LNCAP (cell line): ENCODE results near the gene SLC2A3.
A peak's percentile ranks its signal among the peaks of the same experiment; 100 is the strongest.

Experiments
- TF ChIP-seq, protein P1 (sequence below): fragments of 450-650 bp; IDR thresholded peaks from 2 replicates; pipeline ENCODE4 v1.5.1; 2017; ENCODE audit warnings: mild to moderate bottlenecking

Gene SLC2A3

DNA sequence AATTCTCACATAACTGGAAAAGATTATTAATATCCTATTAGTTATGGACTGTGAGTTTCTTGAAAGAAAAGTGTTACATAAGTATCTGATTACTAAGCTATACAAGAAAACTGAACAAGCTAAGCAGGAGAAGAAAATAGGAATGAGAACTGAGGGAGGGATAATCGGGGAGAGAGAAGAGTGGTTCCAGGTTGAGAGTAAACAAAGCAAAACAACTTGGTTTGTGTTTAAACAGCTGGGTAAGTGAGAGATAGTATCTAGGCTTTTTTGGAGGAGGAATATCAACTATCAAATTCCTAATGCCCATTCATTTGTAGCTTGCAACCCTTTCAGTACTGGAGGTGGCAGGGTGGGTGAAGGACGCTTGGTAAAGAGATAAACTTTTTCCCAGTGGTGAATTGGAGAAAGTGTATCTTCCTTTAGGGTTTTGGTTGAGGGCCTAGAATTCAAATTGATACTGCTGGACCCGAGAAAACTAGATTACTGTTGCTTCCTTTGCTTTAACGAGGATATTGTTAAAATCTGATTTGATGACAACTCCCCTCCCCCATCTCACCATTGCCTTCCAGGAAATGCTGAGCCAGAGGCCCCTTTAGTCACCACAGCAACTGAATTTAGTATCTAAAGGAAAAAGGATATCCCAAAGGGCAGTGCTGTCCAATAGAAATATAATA is 2.0 kb upstream of the SLC2A3 start:
- TF ChIP-seq, protein P1, sequence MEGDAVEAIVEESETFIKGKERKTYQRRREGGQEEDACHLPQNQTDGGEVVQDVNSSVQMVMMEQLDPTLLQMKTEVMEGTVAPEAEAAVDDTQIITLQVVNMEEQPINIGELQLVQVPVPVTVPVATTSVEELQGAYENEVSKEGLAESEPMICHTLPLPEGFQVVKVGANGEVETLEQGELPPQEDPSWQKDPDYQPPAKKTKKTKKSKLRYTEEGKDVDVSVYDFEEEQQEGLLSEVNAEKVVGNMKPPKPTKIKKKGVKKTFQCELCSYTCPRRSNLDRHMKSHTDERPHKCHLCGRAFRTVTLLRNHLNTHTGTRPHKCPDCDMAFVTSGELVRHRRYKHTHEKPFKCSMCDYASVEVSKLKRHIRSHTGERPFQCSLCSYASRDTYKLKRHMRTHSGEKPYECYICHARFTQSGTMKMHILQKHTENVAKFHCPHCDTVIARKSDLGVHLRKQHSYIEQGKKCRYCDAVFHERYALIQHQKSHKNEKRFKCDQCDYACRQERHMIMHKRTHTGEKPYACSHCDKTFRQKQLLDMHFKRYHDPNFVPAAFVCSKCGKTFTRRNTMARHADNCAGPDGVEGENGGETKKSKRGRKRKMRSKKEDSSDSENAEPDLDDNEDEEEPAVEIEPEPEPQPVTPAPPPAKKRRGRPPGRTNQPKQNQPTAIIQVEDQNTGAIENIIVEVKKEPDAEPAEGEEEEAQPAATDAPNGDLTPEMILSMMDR = no peak

DNA sequence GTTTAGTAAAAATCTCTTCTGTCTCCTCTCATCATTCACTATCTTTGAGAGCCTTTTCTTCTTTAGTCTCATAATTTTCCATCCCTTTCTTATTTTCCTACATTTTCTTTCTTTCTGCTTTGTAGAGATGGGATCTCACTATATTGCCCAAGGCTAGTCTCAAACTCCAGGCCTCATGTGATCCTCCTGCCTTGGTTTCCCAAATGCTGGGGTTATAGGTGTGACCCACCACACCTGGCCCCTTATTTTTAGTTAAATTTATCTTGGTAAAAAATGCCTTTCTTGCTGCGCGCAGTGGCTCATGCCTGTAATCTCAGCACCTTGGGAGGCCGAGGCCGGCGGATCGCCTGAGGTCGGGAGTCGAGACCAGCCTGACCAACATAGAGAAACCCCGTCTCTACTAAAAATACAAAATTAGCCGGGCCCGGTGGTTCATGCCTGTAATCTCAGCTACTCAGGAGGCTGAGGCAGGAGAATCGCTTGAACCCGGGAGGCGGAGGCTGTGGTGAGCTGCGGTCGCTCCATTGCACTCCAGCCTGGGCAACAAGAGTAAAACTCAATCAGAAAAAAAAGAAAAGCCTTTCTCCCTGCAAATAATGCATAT is 996 bp downstream of the SLC2A3 start:
- TF ChIP-seq, protein P1 = no peak

- TF ChIP-seq, protein P1 = no peak
Observed at GRCh38 chr12:7934091-7934888, 1.7 kb downstream of the SLC2A3 start.

DNA sequence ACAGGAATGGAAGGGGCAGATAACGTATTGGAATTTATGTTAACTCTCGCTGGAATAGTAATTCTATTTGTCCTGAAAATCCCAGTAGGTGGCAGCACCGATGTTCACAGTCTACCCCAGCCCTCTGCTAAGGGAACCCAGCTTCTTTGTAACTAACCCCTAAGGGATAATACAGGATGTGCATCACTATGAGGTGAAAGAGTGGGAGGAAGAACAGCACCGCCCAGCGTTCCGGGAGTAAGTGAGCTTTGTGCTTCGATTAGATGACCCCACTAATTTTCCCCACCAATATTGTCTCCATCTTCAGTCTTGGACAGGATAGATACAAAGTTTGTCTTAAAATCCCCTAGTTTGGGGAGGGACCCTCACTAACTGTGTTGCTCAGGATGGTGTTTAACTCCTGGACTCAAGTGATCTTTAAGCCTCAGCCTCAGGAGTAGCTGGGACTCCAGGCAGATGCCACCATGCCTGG is 2.7 kb downstream of the SLC2A3 start:
- TF ChIP-seq, protein P1 = peak; percentile 52

- TF ChIP-seq, protein P1 = no peak
Observed at GRCh38 chr12:7929083-7929792, 6.7 kb downstream of the SLC2A3 start.

DNA sequence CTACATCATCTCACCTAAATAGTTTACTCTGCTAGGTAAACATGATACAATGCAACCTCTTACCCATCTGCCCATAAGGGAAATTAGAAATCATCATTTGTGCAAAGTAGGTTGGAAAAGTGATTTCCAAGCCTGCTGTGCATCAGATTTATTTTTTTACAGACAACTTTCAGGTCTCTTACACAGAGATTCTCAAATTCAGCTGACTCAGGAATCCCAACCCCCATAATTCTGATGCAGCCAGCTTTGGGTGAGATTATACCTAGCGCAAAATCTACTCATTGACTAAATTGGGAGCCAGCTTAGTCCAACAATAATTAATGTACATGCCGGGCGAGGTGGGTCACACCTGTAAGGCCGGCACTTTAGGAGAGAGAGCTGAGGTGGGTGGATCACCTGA is 8.5 kb downstream of the SLC2A3 start:
- TF ChIP-seq, protein P1 = no peak
